Activated CD8-positive, alpha-beta T cell treated with anti-CD3 and anti-CD28 coated beads, Interleukin-2, amount 10 ng/mL, durations not matched to agents 7 days and 5 days (primary cell): Measurements from ENCODE around the gene PTPN23. TPM values are rescaled to one million over a fixed set of nuclear protein-coding genes. Genes with fewer than 3 reads are reported as not detected.

Experiments used
- total RNA-seq, 2 experiments: library from RNA; stranded (reverse); gene quantifications; one replicate each; pipeline ENCODE4 v1.2.3, GENCODE V29; 2021

PTPN23 gene
- total RNA-seq, 2 experiments from 2014 or later, result 31.0 to 33.2 TPM

Other genes with a start within 250 kb of the PTPN23 start
- 10 to 100 TPM; 43.1 to 48.1 TPM for gene SETD2, start 216.9 kb upstream of the PTPN23 start, total RNA-seq
- 1 to 10 TPM; 8.2 to 8.3 TPM for gene KIF9, start 98.2 kb upstream of the PTPN23 start, total RNA-seq
- 10 to 100 TPM; 29.8 to 32.5 TPM for gene KLHL18, start 98.1 kb upstream of the PTPN23 start, total RNA-seq
- gene SCAP, start 94.9 kb downstream of the PTPN23 start, total RNA-seq, result 10 to 100 TPM; 57.5 to 60.7 TPM
- 10 to 100 TPM; 52.1 to 53.0 TPM for gene ELP6, start 132.7 kb downstream of the PTPN23 start, total RNA-seq
- under 1 TPM; 0.37 to 0.42 TPM for gene CSPG5, start 197.8 kb downstream of the PTPN23 start, total RNA-seq